ENCODE measurements around the gene RCBTB1.
A peak's percentile ranks its signal among the peaks of the same experiment; 100 is the strongest.
"Not testable (repeated sequence)": the region's sequence is repeated elsewhere in the genome, so short reads cannot be mapped to it uniquely, and the experiment has no call there.

Gene RCBTB1
- total RNA-seq: 46.4 to 46.5 reads per million in 2 donors

DNA sequence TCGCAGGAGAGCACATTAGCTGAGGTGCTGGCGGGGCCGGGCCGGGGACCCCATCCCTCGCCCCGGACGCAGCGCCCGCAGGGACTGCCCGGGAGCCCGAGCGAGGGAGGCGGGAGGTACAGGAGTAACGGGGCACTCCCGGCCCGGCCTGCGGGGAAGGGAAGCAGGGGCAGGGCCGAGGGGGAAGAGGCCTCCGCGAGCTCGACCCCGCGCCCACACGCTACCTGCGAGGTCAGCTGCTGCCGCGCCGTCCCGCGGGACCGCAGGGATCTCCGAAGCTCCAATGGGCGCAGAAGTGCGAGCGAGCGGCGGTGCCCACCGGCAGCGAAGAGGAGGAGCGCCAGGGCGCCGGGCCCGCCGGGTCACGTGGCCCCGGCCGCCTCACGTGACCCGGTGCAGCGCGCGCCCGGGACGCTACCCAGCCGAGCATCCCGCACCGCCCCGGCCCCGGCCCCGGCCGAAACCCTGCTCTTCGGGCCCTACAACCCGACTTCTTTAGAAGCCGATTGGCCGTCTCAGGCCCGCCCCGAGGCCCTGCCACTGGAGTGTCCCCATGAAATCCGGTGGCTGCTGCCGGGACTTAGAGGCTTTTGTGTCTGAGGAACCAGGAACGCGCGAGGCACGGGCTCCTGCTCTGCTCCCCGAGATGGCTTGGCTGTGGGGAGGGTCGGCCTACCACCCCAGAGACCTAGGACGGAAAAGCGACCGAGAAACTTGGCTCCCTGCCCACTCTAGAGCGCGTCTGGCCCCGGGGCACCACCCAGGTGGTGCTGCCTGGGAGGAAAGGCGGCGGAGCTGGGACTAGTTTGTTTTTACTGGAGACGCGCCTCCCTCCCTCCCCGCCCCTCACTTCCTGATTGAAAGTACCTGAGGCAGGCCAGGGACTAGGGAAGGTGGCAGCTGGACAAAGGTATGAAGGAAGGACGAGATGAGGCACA lies at the start of gene RCBTB1:
TSS of gene RCBTB1 (minus strand) at position 339 of the 938 bp plus-strand sequence. CDS start 18,279 bp downstream, outside the sequence.
- DNase-seq: peak; percentile 68

DNA sequence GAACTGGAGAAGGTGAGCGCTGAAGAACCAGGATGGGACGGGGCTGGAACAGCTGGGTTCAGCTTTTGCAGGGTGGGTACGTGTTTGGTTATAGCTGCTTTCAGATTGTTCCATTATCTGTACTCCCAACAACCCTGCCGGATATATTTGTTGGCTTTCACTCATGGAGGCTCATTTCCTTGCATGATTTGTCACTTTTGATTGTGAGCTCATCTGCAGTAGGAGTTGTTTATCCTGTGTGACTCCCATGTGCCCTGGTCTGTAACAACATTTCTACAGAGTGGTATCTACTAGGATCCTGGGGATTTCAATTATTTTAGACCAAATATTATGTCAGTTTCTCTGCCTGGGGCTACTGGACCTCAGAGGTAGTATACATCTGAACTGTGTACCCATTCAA lies 48.4 kb upstream of the RCBTB1 start:
- no peak for DNase-seq

DNA sequence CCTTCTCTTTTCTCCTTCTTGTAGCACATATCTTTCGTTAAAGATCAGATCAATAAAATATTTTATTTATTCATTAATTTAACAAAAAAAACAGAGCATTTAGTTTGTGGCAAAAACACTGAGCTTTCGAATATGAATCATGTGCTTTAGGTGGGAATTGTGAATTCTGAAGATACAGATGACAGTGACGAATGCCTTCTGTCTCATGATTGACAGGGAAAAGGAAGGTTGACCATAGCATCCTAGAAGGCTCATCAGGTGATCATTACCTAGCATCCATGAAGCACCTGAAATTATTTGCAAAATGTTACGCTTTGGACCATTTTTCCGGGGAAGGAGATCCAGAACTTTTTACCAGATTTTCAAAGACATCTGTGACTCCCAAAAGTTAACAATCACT lies 46.8 kb upstream of the RCBTB1 start:
- no peak for DNase-seq

DNA sequence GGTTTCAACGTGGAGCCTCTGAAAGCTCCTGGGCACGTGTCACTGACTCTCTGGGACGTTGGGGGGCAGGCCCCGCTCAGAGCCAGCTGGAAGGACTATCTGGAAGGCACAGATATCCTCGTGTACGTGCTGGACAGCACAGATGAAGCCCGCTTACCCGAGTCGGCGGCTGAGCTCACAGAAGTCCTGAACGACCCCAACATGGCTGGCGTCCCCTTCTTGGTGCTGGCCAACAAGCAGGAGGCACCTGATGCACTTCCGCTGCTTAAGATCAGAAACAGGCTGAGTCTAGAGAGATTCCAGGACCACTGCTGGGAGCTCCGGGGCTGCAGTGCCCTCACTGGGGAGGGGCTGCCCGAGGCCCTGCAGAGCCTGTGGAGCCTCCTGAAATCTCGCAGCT lies 45.2 kb upstream of the RCBTB1 start:
- no peak for DNase-seq

DNA sequence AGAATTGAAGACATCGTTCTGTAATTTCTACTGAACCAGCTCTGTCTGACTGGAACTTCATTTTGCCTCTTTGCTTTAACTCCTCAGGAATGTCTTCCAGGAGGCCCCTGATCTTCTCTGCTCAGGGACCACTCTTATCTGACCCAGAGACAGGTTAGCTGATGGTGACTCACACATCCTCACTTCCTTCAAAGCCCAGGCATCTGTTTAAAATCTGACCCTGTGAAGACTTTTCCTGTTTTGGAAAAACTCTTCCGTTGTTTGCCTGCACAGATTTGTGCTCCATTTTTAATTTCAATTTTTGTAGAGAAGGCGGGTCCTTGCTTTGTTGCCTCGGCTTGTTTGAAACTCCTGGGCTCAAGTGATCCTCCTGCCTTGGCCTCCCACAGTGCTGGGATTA lies 44.6 kb upstream of the RCBTB1 start:
- DNase-seq: no peak

DNA sequence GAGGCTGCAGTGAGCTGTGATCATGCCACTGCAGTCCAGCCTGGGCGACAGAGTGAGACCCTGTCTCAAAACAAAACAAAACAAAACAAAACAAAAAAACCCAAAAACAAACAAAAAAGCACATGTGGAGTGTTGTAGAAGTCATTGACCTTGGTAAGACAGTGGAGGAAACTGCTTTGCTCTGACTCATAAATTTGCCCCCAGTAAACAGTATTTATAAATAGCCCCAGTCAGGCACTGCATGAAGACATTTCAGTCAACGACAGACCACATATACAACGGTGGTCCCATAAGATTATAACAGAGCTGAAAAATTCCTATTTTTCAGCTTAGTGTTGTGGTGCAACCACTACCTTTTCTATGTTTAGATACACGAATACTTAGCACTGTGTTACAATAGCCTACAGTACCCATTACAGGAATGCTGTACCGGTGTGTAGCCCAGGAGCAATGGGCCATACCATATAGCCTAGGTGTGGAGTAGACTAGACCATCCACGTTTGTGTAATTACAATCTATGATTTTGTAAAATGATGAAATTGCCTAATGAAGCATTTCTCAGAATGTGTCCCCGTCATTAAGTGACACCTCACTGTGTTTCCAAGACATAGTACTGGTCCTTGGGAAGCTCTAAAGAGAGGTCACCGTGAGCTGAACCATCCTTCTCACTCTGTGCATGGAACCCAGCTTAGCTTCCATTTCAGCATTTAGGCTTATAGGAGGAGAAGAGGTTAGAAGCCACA lies 44.0 kb upstream of the RCBTB1 start:
- DNase-seq: no peak

DNA sequence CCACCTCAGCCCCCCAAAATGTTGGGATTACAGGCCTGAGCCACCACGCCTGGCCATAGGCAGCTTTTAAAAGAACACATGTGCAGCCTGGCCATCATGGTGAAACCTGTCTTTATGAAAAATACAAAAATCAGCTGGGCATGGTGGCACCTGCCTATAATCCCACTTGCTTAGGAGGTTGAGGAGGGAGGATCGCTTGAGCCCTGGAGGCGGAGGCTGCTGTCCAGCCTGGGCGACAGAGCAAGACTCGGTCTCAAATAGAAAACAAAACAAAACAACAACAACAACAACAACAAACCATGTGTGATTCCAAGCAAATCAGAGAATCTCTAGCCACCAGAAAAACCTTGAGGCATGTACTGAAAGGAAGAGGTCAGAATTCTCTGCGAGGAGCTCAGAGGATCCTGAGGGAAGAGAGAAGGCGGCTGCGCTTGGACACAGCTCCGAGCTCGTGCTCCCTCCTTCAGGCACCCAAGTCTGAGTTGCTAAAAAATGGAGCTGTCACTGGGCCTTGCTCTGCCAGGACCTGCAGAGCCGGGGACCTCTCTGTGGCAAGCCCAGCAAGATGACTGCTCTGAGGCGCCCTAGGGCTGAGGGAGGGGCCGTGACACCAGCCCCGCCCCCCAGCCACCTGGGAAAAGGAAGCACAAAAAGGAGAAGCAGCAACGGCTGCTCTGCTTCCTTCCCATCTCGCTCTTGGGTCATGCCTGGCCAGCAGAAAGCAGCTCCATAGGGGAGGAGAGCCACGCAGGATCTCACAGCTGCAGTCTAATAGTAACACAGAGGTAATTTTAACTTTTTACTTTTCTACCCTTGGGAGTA lies 42.7 kb upstream of the RCBTB1 start, which contains the start of gene ARL11:
TSS of gene ARL11 (plus strand) at position 677 of the 822 bp plus-strand sequence. CDS start 1,941 bp downstream, outside the sequence.
- DNase-seq: no peak

DNA sequence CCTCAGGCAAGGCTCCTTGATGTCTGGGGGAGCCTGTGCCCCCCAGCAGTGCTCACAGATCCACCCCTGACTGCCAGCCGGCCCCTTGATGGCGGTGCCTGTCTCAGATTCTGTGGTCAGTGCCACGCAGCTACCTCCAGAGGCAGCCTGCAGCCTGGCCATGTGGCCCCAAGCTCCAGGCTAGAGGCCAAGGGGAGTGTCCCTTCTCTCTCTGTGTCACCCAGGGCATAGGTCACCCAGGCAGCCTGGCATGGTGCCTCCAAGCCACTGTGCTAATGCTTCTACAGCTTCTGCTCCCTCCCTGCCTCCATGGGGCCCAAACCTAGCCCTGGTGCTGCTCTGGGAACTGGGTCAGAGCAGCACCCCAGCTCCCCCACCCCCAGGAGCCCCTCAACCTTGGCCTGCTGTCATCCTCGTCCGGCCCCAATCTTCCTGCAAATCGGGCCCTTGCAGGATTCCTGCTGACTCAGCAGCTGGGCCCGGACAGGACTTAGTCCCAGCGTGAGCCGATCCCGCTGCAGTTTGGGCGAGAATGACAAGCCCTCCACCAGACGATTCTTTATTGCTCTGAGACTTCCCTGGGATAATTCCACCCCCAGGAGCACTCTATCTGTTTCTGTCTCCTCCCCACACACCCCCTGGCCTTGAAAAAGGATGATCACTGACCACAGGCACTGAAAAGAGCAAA lies 40.2 kb upstream of the RCBTB1 start:
- DNase-seq: no peak

DNA sequence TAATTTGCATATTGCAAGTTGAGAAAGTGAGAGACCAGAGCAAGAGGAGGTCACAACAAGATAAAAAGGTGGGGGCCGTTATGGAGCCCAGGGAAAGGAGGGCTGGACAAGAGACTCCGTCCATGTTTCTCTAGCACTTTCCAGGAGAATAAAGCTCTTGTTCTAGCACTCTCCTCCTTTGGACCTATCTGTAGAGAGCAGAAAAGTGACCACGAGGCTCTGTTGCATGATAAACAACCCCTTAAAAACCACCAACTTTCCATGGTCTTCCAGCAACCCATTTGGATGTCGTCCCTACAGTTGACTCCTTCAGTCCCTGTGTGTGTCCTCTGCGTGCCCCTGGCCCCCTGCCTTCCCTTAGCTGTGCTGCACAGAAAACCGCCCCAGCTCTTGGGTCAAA lies 38.9 kb upstream of the RCBTB1 start:
- no peak for DNase-seq

DNA sequence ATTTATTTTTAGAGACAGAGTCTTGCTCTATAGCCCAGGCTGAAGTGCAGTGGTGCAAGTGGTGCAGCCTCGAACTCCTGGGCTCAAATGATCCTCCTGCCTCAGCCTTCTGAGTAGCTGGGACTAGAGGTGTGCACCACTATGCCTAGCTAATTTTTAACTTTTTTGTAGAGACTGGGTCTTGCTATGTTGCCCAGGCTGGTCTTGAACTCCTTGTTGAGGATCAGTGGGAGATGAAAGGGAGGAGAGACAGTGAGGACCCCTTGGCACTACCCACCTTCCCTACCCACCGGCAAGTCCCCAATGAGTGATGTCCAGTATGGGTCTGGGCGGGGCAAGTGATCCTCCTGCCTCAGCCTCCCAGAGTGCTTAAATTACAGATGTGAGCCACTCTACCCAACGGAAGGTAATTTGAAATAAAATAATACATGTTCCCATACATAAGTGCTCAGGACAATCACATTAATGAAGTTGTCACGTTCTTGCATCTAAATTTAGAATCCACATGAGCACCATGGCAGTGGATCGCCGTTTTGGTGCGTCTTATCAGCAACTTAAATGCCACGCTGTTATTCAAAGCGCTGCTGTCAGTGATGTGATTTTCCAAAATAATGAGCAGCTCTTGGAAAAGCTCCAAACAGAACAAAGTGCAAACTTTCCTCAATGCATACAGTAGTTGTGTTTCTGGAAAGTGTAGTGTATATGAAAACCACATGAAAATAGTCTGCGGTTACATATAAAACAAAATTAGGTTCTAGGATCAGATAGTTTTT lies 37.0 kb upstream of the RCBTB1 start:
- DNase-seq: no peak

DNA sequence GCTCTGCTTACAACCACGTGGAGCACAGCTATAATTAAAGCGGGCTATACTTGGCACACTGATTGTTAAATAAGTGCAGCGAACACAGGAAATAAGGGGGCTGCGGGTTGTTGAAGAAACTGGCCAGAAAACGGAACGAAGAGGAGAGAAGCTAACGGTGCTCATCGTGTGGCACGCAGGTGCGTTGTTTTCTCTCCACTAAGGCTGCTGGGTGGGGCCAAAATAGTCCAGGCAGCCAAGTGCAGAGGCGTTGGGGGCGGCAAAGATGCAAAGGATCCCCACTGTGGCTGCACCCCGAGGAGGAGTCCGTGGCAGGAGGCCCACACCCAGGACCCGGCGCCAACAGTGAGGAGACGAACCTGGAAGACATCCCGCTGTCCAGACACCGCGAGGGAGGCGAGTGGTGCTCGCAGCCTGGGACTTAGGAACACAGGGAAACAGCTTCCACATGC lies 34.8 kb upstream of the RCBTB1 start:
- DNase-seq: no peak

DNA sequence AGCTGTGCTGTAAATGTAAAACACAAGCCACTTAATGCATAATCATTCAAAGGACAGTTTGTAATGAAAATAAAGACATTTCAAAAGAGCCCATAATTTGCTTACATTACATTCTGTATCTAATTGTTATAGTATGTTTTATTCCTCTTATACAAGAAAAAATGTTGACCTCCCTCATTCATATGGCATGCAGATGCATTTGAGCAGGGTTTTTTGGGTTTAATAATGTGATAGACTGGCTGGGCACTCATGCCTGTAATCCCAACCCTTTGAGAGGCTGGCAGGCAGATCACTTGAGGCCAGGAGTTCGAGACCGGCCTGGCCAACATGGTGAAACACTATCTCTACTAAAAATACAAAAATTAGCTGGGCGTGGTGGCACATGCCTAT lies 31.3 kb upstream of the RCBTB1 start:
- no peak for DNase-seq

DNA sequence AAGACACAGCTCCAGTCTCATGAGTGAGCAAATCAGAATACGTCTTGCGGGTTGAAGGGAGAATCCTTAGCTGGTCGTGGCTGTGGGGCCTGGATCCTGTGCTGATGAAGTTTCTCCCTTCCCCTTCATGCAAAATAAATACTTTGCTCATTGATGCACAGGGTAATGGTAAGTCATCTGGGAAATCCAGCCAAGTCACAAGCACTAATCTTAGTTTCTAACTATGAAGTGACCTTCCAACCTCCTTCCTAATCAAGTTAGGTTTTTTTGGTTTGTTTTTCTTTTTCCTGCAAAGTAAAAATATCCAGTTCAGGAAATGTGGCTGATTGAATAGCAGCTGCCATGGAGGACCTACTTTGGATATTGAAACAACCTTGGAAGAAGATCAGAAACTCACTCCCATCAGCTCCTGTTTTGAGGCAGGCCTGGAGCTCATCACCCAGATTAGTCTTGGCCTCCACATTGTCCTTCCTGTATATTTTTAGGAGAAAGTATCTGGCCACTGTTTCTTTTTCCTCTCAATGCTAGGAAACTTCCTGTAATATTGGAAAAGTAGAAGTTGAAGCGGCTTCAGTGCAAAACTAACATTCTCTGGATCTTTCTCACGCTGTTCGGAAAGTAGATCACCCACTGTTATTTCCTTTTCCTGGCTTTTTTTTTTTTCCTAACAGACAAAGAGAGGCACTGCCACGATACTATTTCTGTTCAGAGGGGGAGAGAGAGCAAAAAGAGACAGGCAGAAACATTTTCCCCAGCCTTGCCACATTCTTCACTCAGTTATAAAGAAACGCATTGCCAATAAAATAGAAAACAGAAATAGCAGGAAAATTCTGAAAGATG lies 30.7 kb upstream of the RCBTB1 start:
- DNase-seq: no peak

DNA sequence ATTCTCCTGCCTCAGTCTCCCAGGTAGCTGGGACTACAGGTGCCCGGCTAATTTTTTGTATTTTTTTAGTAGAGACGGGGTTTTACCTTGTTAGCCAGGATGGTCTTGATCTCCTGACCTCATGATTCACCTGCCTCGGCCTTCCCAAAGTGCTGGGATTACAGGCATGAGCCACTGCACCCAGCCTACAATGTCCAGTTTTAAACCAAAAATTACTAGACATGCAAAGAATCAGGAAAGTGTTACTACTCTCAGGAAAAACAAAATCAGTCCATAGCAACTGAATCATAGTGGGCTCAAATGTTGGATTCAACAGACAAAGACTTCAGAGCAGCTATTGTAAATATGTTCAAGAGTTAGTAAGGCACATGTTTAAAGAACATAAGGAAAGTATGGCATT lies 26.7 kb upstream of the RCBTB1 start:
- not testable (repeated sequence) for DNase-seq

DNA sequence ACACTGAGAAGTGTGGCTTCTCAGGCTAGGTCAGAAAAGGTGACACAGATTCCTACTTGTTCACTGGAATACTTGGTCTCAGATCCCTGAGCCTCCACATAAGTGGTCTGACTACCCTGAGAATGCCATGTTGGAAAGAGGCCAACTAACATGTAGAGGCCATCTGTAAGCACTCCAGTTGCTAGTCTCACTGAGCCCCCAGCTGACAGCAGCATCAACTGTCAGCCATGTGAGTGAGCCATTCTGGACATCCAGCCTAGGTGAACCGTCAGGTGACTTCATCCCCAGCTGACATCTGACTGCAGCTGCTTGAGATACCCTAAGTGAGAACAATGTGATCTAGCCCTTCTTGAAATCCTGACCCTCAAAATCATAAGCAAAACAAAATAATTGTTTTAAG lies 24.8 kb upstream of the RCBTB1 start:
- DNase-seq: no peak

DNA sequence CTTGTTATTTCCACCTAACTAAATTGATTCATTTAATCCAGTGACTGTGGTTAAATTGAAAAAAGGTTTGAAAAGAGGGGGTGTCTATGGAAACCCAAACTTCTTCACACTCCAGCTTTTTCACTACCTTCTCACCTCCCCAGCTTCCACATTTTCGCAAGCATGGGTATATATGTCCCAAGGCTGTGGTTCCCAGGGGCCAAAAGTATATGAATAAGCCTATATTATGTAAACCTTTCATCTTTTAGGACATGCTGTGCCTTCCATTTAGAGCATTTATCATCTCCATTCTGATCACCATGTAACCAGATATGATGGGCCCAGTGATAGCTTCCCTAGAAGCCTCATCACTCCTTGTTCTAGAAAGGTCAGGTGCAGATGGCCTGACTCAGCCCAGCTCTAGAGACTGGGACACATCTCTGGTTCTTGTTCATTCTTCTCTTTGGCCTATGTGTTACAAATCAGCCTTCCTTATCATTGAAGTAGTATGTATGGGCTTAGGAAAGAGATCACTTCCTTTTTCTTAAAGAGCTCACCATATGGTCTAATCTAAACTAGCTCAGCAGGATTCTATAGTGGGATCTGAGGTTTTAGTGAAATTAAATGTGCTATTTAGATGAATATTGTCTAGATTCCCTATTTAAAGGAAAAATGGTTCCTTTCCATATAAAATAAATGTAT lies 23.4 kb upstream of the RCBTB1 start:
- DNase-seq: no peak

DNA sequence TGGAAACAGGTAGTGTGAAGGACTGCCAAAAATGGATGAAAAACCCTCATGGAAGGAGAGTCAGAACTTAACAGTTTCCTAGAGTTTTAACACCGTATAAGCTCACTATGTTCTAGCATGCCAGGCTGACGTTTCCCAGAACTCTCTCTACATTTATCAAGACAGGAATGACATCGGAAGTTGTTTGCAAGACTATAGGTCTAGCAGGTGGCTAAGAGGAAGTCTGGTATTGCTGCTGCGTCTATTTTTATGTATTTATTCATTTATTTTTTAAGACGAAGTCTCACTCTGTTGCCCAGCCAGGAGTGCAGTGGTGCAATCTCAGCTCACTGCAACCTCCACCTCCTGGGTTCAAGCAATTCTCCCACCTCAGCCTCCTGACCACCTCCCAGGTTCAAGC lies 22.4 kb upstream of the RCBTB1 start:
- DNase-seq: no peak

DNA sequence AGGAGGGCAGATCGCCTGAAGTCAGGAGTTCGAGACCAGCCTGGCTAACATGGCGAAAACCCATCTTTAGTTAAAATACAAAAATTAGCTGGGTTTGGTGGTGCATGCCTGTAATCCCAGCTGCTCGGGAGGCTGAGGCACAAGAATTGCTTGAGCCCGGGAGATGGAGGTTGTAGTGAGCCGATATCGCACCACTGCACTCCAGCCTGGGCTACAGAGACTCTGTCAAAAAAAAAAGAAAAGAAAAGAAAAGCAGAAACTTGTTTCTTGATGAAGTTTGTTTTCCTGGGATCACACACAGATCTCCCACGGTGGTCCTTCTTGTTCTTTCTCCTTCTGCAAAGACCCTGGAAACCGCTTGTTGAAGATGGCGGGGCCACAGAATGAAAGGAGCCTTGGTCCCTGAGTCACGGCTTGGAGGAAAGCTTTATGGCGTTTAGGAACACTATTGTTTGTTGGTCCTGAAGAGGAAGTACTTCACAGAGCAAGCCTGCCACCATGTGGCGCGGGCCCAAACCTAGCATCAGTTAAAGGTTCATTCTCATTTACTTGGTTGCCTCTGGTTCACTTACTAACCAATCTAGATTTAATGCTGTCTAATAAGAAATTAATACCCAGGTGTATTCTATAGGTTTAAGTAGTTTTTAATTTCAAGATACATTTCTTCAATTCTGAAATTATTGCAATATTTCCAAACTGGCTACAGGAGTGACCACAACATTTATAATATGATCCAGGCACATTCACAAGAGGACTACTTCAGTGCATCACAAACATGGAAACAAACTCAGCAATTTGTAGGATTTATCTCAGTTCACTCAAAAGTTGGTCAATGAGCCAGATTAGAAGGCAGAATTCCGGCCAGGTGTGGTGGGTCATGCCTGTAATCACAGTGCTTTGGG lies 21.6 kb upstream of the RCBTB1 start:
- peak; percentile 40 for DNase-seq

DNA sequence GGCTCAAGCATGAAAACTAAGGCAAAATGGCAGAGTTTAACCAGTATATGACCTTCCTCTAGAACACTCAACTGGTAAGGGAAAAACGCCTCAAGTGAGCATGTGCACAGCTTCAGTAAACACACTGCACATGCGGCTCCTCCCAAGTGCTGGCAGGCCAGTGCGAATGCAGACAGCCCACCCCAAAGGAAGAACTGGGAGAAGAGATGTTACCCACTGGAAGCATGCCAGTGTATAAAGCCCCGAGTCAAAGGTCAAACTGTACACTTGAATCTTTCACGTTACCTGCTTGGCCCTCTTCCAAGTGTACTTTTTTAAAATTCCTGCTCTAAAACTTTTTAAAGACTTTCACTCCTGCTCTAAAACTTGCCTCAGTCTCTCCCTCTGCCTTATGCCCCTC lies 19.2 kb upstream of the RCBTB1 start:
- no peak for DNase-seq
